ENCODE results near the gene PDE6B.

PDE6B gene

GRCh38 chr4:710916-711315 is 85.5 kb downstream of the PDE6B start:
- no peak overlapping the region for H3K4me3 ChIP-seq (ENCODE audit: low read depth, low read length)
- no peak for TF ChIP-seq CTCF (IDR thresholded peaks at IDR 0.05; ENCODE audit: low read depth, low read length)

GRCh38 chr4:712093-712492 is 86.7 kb downstream of the PDE6B start:
- H3K4me3 ChIP-seq (ENCODE audit: low read depth, low read length) = no peak overlapping the region
- TF ChIP-seq CTCF (IDR thresholded peaks at IDR 0.05; ENCODE audit: low read depth, low read length) = no peak

- H3K4me3 ChIP-seq (ENCODE audit: low read depth, low read length) = no peak overlapping the region
- TF ChIP-seq CTCF (IDR thresholded peaks at IDR 0.05; ENCODE audit: low read depth, low read length) = no peak
Measured at GRCh38 chr4:712916-713632, 87.7 kb downstream of the PDE6B start.

GRCh38 chr4:714087-714486 is 88.7 kb downstream of the PDE6B start:
- H3K4me3 ChIP-seq (ENCODE audit: low read depth, low read length) = no peak overlapping the region
- no peak for TF ChIP-seq CTCF (IDR thresholded peaks at IDR 0.05; ENCODE audit: low read depth, low read length)

- no peak for TF ChIP-seq CTCF (IDR thresholded peaks at IDR 0.05; ENCODE audit: low read depth, low read length)
- H3K4me3 ChIP-seq (ENCODE audit: low read depth, low read length) = no peak overlapping the region
Measured at GRCh38 chr4:717601-718320, 92.4 kb downstream of the PDE6B start.

- TF ChIP-seq CTCF (IDR thresholded peaks at IDR 0.05; ENCODE audit: low read depth, low read length) = no peak
Measured at GRCh38 chr4:718460-718859, 93.1 kb downstream of the PDE6B start.

More at GRCh38 chr4:718460-718859, 93.1 kb downstream of the PDE6B start:
- H3K4me3 ChIP-seq (ENCODE audit: low read depth, low read length) = no peak overlapping the region

All from WI38 (cell line).